H9 (cell line): ENCODE results near the gene CCND3. TPM values are rescaled to one million over a fixed set of nuclear protein-coding genes. Genes with fewer than 3 reads are reported as not detected.

Experiments
- DNase-seq: peaks from one replicate; pipeline ENCODE4 v3.0.0-alpha.2; 2017
- H2AFZ ChIP-seq: one replicate; pipeline ENCODE4 v1.6.1; 2013; ENCODE audit warnings: mild to moderate bottlenecking, low read length, control low read depth, moderate library complexity
- H2AK5ac ChIP-seq: 2 replicates; pipeline ENCODE4 v1.6.1; 2013; ENCODE audit warnings: low read length, control low read depth, mixed read lengths; ENCODE audit not compliant: insufficient read length
- H2BK120ac ChIP-seq: one replicate; pipeline ENCODE4 v1.6.1; 2013; ENCODE audit warnings: low read depth, mild to moderate bottlenecking, low read length, control low read depth, inconsistent platforms; ENCODE audit not compliant: poor library complexity, severe bottlenecking
- H2BK12ac ChIP-seq: 2 replicates; pipeline ENCODE4 v1.6.1; 2013; ENCODE audit warnings: low read length, control low read depth, mixed read lengths, low read depth; ENCODE audit not compliant: insufficient read length
- H2BK15ac ChIP-seq: 2 replicates; pipeline ENCODE4 v1.6.1; 2013; ENCODE audit warnings: low read depth, low read length, control low read depth
- H2BK20ac ChIP-seq: one replicate; pipeline ENCODE4 v1.6.1; 2013; ENCODE audit warnings: low read depth, mild to moderate bottlenecking, low read length, control low read depth, inconsistent platforms; ENCODE audit not compliant: poor library complexity, severe bottlenecking
- H2BK5ac ChIP-seq: 2 replicates; pipeline ENCODE4 v1.6.1; 2013; ENCODE audit warnings: low read length, control low read depth, mixed read lengths; ENCODE audit not compliant: insufficient read length
- H3K14ac ChIP-seq: 2 replicates; pipeline ENCODE4 v1.6.1; 2013; ENCODE audit warnings: low read length, control low read depth; ENCODE audit not compliant: insufficient read depth
- H3K18ac ChIP-seq: 2 replicates; pipeline ENCODE4 v1.6.1; 2013; ENCODE audit warnings: low read depth, mild to moderate bottlenecking, mixed read lengths, low read length, control low read depth; ENCODE audit not compliant: insufficient read length
- H3K23ac ChIP-seq: 2 replicates; pipeline ENCODE4 v1.6.1; 2013; ENCODE audit warnings: low read length, control low read depth, mixed read lengths, low read depth; ENCODE audit not compliant: insufficient read length
- H3K23me2 ChIP-seq: 2 replicates; pipeline ENCODE4 v1.6.1; 2013; ENCODE audit warnings: low read depth, mild to moderate bottlenecking, mixed read lengths, low read length, control low read depth; ENCODE audit not compliant: insufficient read length, poor library complexity, severe bottlenecking
- H3K27ac ChIP-seq: 2 replicates; pipeline ENCODE4 v1.5.1; 2013; ENCODE audit warnings: low read length, control low read depth, mixed read lengths, low read depth; ENCODE audit not compliant: insufficient read length
- H3K27me3 ChIP-seq: 2 replicates; pipeline ENCODE4 v1.6.1; 2013; ENCODE audit warnings: low read length, control low read depth, inconsistent platforms; ENCODE audit not compliant: insufficient read depth
- H3K4ac ChIP-seq: 2 replicates; pipeline ENCODE4 v1.6.1; 2013; ENCODE audit warnings: low read depth, mild to moderate bottlenecking, control low read depth, inconsistent platforms, low read length, moderate library complexity
- H3K4me1 ChIP-seq: 2 replicates; pipeline ENCODE4 v1.6.1; 2013; ENCODE audit warnings: low read length, control low read depth, inconsistent platforms; ENCODE audit not compliant: insufficient read depth
- H3K4me2 ChIP-seq: 2 replicates; pipeline ENCODE4 v1.6.1; 2013; ENCODE audit warnings: low read length, control low read depth, mixed read lengths; ENCODE audit not compliant: insufficient read length, insufficient read depth
- H3K56ac ChIP-seq: 2 replicates; pipeline ENCODE4 v1.6.1; 2013; ENCODE audit warnings: low read depth, mild to moderate bottlenecking, mixed read lengths, low read length, control low read depth; ENCODE audit not compliant: insufficient read length
- H3K79me1 ChIP-seq: 2 replicates; pipeline ENCODE4 v1.6.1; 2013; ENCODE audit warnings: low read depth, mild to moderate bottlenecking, moderate library complexity, low read length, control low read depth, inconsistent platforms; ENCODE audit not compliant: insufficient read depth, poor library complexity, severe bottlenecking
- H3K79me2 ChIP-seq: 2 replicates; pipeline ENCODE4 v1.6.1; 2013; ENCODE audit warnings: low read length, control low read depth, inconsistent platforms; ENCODE audit not compliant: insufficient read depth
- H3K9ac ChIP-seq: 2 replicates; pipeline ENCODE4 v1.6.1; 2013; ENCODE audit warnings: low read length, control low read depth, mixed read lengths; ENCODE audit not compliant: insufficient read length; ENCODE audit errors: extremely low read depth
- H3K9me3 ChIP-seq: one replicate; pipeline ENCODE4 v1.6.1; 2013; ENCODE audit warnings: low read depth, low read length, inconsistent platforms; ENCODE audit not compliant: control insufficient read depth
- H3T11ph ChIP-seq: one replicate; pipeline ENCODE4 v1.6.1; 2013; ENCODE audit warnings: mild to moderate bottlenecking, low read length, control low read depth, inconsistent platforms
- H4K20me1 ChIP-seq: one replicate; pipeline ENCODE4 v1.6.1; 2013; ENCODE audit not compliant: control insufficient read depth, insufficient read length, insufficient read depth
- H4K5ac ChIP-seq: 2 replicates; pipeline ENCODE4 v1.6.1; 2013; ENCODE audit warnings: low read depth, mild to moderate bottlenecking, mixed read lengths, low read length, control low read depth; ENCODE audit not compliant: insufficient read length
- H4K8ac ChIP-seq: replicated peaks from 2 replicates; pipeline ENCODE4 v1.6.1; 2013; ENCODE audit warnings: low read length, control low read depth, mixed read lengths, low read depth; ENCODE audit not compliant: insufficient read length
- H4K91ac ChIP-seq: 2 replicates; pipeline ENCODE4 v1.6.1; 2013; ENCODE audit warnings: low read depth, mild to moderate bottlenecking, moderate library complexity, mixed read lengths, low read length, control low read depth; ENCODE audit not compliant: insufficient read length
- H3K27ac Mint-ChIP-seq, 3 experiments: 2 replicates in 2 of 3; 3 replicates in 1 of 3; pipeline ENCODE4 v1.8.0; 2020 to 2021; ENCODE audit warnings: mixed read lengths in 3 of 3, mild to moderate bottlenecking in 1 of 3, moderate library complexity in 1 of 3
- H3K27me3 Mint-ChIP-seq: 2 replicates; pipeline ENCODE4 v1.8.0; 2021; ENCODE audit warnings: low read depth, mild to moderate bottlenecking, moderate library complexity, mixed read lengths
- H3K36me3 Mint-ChIP-seq, 3 experiments: 2 replicates in 2 of 3; 3 replicates in 1 of 3; pipeline ENCODE4 v1.8.0; 2020 to 2021; ENCODE audit warnings: low read depth in 3 of 3, mixed read lengths in 3 of 3; ENCODE audit not compliant: insufficient read depth in 1 of 3
- H3K4me1 Mint-ChIP-seq, 2 experiments: 2 replicates each; pipeline ENCODE4 v1.8.0; 2020; ENCODE audit warnings: mixed read lengths in 2 of 2
- H3K4me3 Mint-ChIP-seq, 2 experiments: 2 replicates in 1 of 2; 3 replicates in 1 of 2; pipeline ENCODE4 v1.8.0; 2020 to 2021; ENCODE audit warnings: mild to moderate bottlenecking in 2 of 2, mixed read lengths in 2 of 2, moderate library complexity in 1 of 2
- H3K9me3 Mint-ChIP-seq, 2 experiments: 2 replicates in 1 of 2; 3 replicates in 1 of 2; pipeline ENCODE4 v1.8.0; 2020; ENCODE audit warnings: mild to moderate bottlenecking in 2 of 2, mixed read lengths in 2 of 2, moderate library complexity in 1 of 2
- CTCF ChIP-seq: fragments of 200-600 bp; sonication (generic); conservative IDR thresholded peaks from 3 replicates; pipeline ENCODE4 v1.8.0; 2021; ENCODE audit warnings: antibody characterized with exemption, mild to moderate bottlenecking
- WGBS: extraction: QIAGEN DNeasy Blood & Tissue Kit; methylation state at CpG from one replicate; pipeline ENCODE4 v1.1.7; 2013; ENCODE audit warnings: missing lambda C conversion rate, low lambda C conversion rate, mixed read lengths; ENCODE audit not compliant: insufficient read length; ENCODE audit errors: extremely low coverage; 5-methylcytosine and 5-hydroxymethylcytosine counted together
- total RNA-seq: library from RNA; stranded (reverse); gene quantifications from 2 replicates; pipeline ENCODE4 v1.2.1, GENCODE V29; 2021

Gene CCND3
- total RNA-seq, 1 experiment from 2014 or later: 24.2 TPM

- Histone ChIP-seq H2AFZ (no peak overlapping the region), H2BK12ac (no peak overlapping the region), H2BK15ac (no peak overlapping the region), H3K4me2 (peak overlapping the region; percentile 81), H3K79me2 (no peaks in the 10 kb centered on the region), H4K20me1 (peaks cover 3% of the 10 kb centered on the region), H3K4me1 (peaks cover 16% of the 10 kb centered on the region; the same call in 1 of the 2 replicates), H3K56ac (no peak overlapping the region), H3K9me3 (no peaks in the 10 kb centered on the region), H4K91ac (no peak overlapping the region), H3K79me1 (no peaks in the 10 kb centered on the region), H3K27ac (no peak overlapping the region), H3K18ac (no peak overlapping the region), H4K5ac (no peak overlapping the region), H3K23ac (no peak overlapping the region), H2BK5ac (no peak overlapping the region), H2BK20ac (no peak overlapping the region), H4K8ac (no peak overlapping the region), H3T11ph (no peak overlapping the region), H2AK5ac (no peak overlapping the region), H2BK120ac (no peak overlapping the region), H3K23me2 (peaks cover 7% of the 10 kb centered on the region), H3K9ac (no peak overlapping the region), H3K27me3 (no peaks in the 10 kb centered on the region), H3K14ac (no peak overlapping the region), H3K4ac (no peak overlapping the region)
- Mint-ChIP-seq H3K27me3 (peaks cover 5% of the 10 kb centered on the region), H3K9me3 (no peaks in the 10 kb centered on the region), H3K36me3 (peaks cover 8 to 26% (median 17%) of the 10 kb centered on the region in 3 experiments), H3K4me3 (peak overlapping the region; percentile 83 to 96), H3K27ac (peak overlapping the region; percentile 93 to 97 (median 96)), H3K4me1 (peaks cover 31 to 40% of the 10 kb centered on the region in 2 experiments)
- no peak for TF ChIP-seq CTCF
- no CpG with 5 or more reads among the region's 11 CpGs for WGBS
- peak; percentile 81 for DNase-seq
Measured at GRCh38 chr6:41939176-41939847, 2.3 kb downstream of the CCND3 start.
